HG03097 (cell line): ENCODE measurements around the gene SPRYD7.

Experiments
- ATAC-seq: cut with Tn5 transposase; IDR thresholded peaks from one replicate; pipeline ENCODE4 v1.9.1; 2021; ENCODE audit not compliant: unreplicated experiment, low FRiP score

Gene SPRYD7

DNA sequence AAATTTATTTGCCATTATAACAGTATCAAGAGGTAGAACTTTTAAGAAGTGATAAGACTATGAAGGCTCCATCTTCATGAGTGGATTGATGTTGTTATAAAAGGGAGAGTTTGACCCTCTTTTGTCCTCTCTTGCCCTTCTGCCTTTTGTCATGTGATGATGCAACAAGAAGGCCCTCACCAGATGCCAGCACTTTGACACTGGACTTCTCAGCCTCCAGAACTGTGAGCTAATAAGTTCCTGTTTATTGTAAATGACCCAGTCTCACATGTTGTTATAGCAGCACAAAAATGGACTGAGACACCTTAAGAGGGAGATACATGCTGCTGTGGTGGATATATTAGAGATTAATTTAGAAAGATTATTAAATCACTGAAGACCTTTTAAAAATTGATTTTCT, 71.6 kb downstream of the SPRYD7 start:
- ATAC-seq: no peak
